Measurements from ENCODE around the gene VHLL. TPM values are rescaled to one million over a fixed set of nuclear protein-coding genes. Genes with fewer than 3 reads are reported as not detected.
A peak's percentile ranks its signal among the peaks of the same experiment; 100 is the strongest.

Gene VHLL
- total and polyA plus RNA-seq, 2 of the 13 experiments (the other 11 are each of a cell fraction or from before 2014, with no cell fraction given), result 0.24 TPM; not detected in 1

- TF ChIP-seq ZBTB34 (CRISPR knock-in tag; IDR thresholded peaks at IDR 0.05) (no peak), KAT7 (CRISPR knock-in tag; IDR thresholded peaks at IDR 0.05; ENCODE audit: borderline replicate concordance) (no peak; the same call in 1 of the 2 replicates), PHB2 (IDR thresholded peaks at IDR 0.05; ENCODE audit: partially characterized antibody) (no peak), POLR2AphosphoS2 (IDR thresholded peaks at IDR 0.05; ENCODE audit: low read depth, low read length) (no peak), PHF8 (CRISPR knock-in tag; IDR thresholded peaks at IDR 0.05) (peak; percentile 75), NFYC (CRISPR knock-in tag; IDR thresholded peaks at IDR 0.05) (peak; percentile 99), ZFX (CRISPR knock-in tag; IDR thresholded peaks at IDR 0.05; ENCODE audit: low read depth) (peak; percentile 74), ZNF382 (CRISPR knock-in tag; IDR thresholded peaks at IDR 0.05; ENCODE audit: borderline replicate concordance) (no peak), ZBTB20 (CRISPR knock-in tag; IDR thresholded peaks at IDR 0.05; ENCODE audit: borderline replicate concordance, low read depth) (peak; percentile 71; the same call in 1 of the 2 replicates), ZNF703 (CRISPR knock-in tag; IDR thresholded peaks at IDR 0.05; ENCODE audit: borderline replicate concordance) (no peak), ARNT2 (CRISPR knock-in tag; IDR thresholded peaks at IDR 0.05; ENCODE audit: low read depth) (no peak), HNF4G (IDR thresholded peaks at IDR 0.05; ENCODE audit: borderline replicate concordance, low read depth, low read length) (0 out of 2 replicates have a peak, but pooled peaks have one; percentile 25), HNF4G (CRISPR knock-in tag; IDR thresholded peaks at IDR 0.05; ENCODE audit: borderline replicate concordance, low read depth) (no peak), ZNF709 (CRISPR knock-in tag; IDR thresholded peaks at IDR 0.05) (peak; percentile 93), ZNF3 (CRISPR knock-in tag; IDR thresholded peaks at IDR 0.05) (no peak), PHF20 (CRISPR knock-in tag; IDR thresholded peaks at IDR 0.05) (peak; percentile 69), HNRNPK (IDR thresholded peaks at IDR 0.05; ENCODE audit: low read depth, low read length, poor library complexity, severe bottlenecking) (no peak), ARID3A (IDR thresholded peaks at IDR 0.05; ENCODE audit: low read depth, low read length) (no peak), ZNF800 (CRISPR knock-in tag; IDR thresholded peaks at IDR 0.05) (no peak), ZNF207 (IDR thresholded peaks at IDR 0.05; ENCODE audit: borderline replicate concordance) (no peak), SIX1 (CRISPR knock-in tag; IDR thresholded peaks at IDR 0.05; ENCODE audit: borderline replicate concordance) (no peak), ATAD3A (CRISPR knock-in tag; IDR thresholded peaks at IDR 0.05) (no peak)
These were observed 39.3 kb upstream of the VHLL start, which contains the start of the genes CCT3 and TSACC (continued) for GRCh38 chr1:156338180-156338976.
